HEK293 (cell line): ENCODE measurements around the gene P2RY2.

Source experiments
- CTCF ChIA-PET: fragments of 350-600 bp; formaldehyde crosslinking; extraction: SDS; loops from one replicate; lab custom pipeline; 2021; ENCODE audit warnings: antibody characterized with exemption; lab: Yijun Ruan, JAX
- POLR2A ChIA-PET: fragments of 300-600 bp; formaldehyde crosslinking; extraction: SDS; loops from one replicate; lab custom pipeline; 2020; ENCODE audit warnings: antibody characterized with exemption, inconsistent platforms; lab: Yijun Ruan, JAX
- H3K27ac ChIP-seq: fragments of 200-500 bp; sonication (Bioruptor generic); 2 replicates; pipeline ENCODE4 v1.5.1; 2014; ENCODE audit warnings: low read depth, low read length, control low read depth, inconsistent platforms; ENCODE audit errors: extremely low read depth
- H3K36me3 ChIP-seq, 2 experiments: fragments of 200-500 bp in 1 of 2; sonication (Bioruptor generic) in 1 of 2; 1 replicate in 1 of 2; 2 replicates in 1 of 2; pipeline ENCODE4 v1.5.1; 2014 to 2017; ENCODE audit warnings: inconsistent platforms in 2 of 2, low read length in 2 of 2; ENCODE audit not compliant: control insufficient read depth in 2 of 2, insufficient read depth in 1 of 2
- H3K4me1 ChIP-seq: fragments of 200-500 bp; sonication (Bioruptor generic); 2 replicates; pipeline ENCODE4 v1.5.1; 2014; ENCODE audit warnings: mild to moderate bottlenecking, low read length, inconsistent platforms; ENCODE audit not compliant: control insufficient read depth, insufficient read depth
- H3K4me3 ChIP-seq: 2 replicates; pipeline ENCODE4 v1.5.1; 2011; ENCODE audit warnings: low read depth, mild to moderate bottlenecking, control low read depth, low read length, moderate library complexity
- H3K9me3 ChIP-seq: fragments of 200-500 bp; sonication (Bioruptor generic); 2 replicates; pipeline ENCODE4 v1.5.1; 2014; ENCODE audit warnings: low read depth, low read length, inconsistent platforms; ENCODE audit not compliant: control insufficient read depth, insufficient read depth
- GLIS1 ChIP-seq: fragments of 450-650 bp; formaldehyde crosslinking; IDR thresholded peaks from 2 replicates; pipeline ENCODE4 v1.5.1; 2016; ENCODE audit warnings: missing biosample characterization, missing genetic modification characterization
- MZF1 ChIP-seq: fragments of 450-650 bp; formaldehyde crosslinking; IDR thresholded peaks from 2 replicates; pipeline ENCODE4 v1.5.1; 2017; ENCODE audit warnings: missing biosample characterization, missing genetic modification characterization, borderline replicate concordance
- OVOL3 ChIP-seq: fragments of 450-650 bp; formaldehyde crosslinking; IDR thresholded peaks from 2 replicates; pipeline ENCODE4 v1.5.1; 2016; ENCODE audit warnings: missing biosample characterization, missing genetic modification characterization
- ZBTB11 ChIP-seq: fragments of 450-650 bp; formaldehyde crosslinking; conservative IDR thresholded peaks from 2 replicates; pipeline ENCODE4 v1.5.1; 2016; ENCODE audit warnings: low read depth, missing biosample characterization, missing genetic modification characterization
- ZNF138 ChIP-seq: fragments of 450-650 bp; formaldehyde crosslinking; IDR thresholded peaks from 2 replicates; pipeline ENCODE4 v1.5.1; 2016; ENCODE audit warnings: missing biosample characterization, missing genetic modification characterization, borderline replicate concordance
- ZNF169 ChIP-seq: fragments of 450-650 bp; formaldehyde crosslinking; IDR thresholded peaks from 2 replicates; pipeline ENCODE4 v1.5.1; 2016; ENCODE audit warnings: missing biosample characterization, missing genetic modification characterization
- ZNF174 ChIP-seq: fragments of 450-650 bp; formaldehyde crosslinking; IDR thresholded peaks from 2 replicates; pipeline ENCODE4 v1.5.0; 2017; ENCODE audit warnings: missing biosample characterization, mild to moderate bottlenecking, missing genetic modification characterization
- ZNF248 ChIP-seq: fragments of 450-650 bp; formaldehyde crosslinking; IDR thresholded peaks from 2 replicates; pipeline ENCODE4 v1.5.1; 2017; ENCODE audit warnings: missing biosample characterization, missing genetic modification characterization
- ZNF292 ChIP-seq: fragments of 450-650 bp; formaldehyde crosslinking; IDR thresholded peaks from 2 replicates; pipeline ENCODE4 v1.5.1; 2016; ENCODE audit warnings: low read depth, missing biosample characterization, missing genetic modification characterization, borderline replicate concordance
- ZNF37A ChIP-seq: fragments of 450-650 bp; IDR thresholded peaks from 2 replicates; pipeline ENCODE4 v1.5.1; 2018; ENCODE audit warnings: missing biosample characterization, missing genetic modification characterization
- TF ChIP-seq, protein P1 (sequence below): fragments of 450-650 bp; formaldehyde crosslinking; IDR thresholded peaks from 2 replicates; pipeline ENCODE4 v1.5.1; 2017; ENCODE audit warnings: missing biosample characterization, missing genetic modification characterization
- TF ChIP-seq, protein P2 (sequence below): fragments of 450-650 bp; formaldehyde crosslinking; optimal IDR thresholded peaks from 2 replicates; pipeline ENCODE3; 2016; ENCODE audit warnings: missing biosample characterization, mild to moderate bottlenecking, missing genetic modification characterization
- TF ChIP-seq, protein P3 (sequence below): fragments of 450-650 bp; formaldehyde crosslinking; IDR thresholded peaks from 2 replicates; pipeline ENCODE4 v1.5.1; 2016; ENCODE audit warnings: missing biosample characterization, missing genetic modification characterization

Gene P2RY2

GRCh38 chr11:73174495-73174791, 43.6 kb upstream of the P2RY2 start (continued):
- TF ChIP-seq ZBTB11 (tag by site-specific recombination) (no peak), GLIS1 (tag by site-specific recombination) (no peak), ZNF169 (tag by site-specific recombination) (no peak), ZNF174 (no peak), ZNF292 (tag by site-specific recombination) (no peak), ZNF248 (tag by site-specific recombination) (no peak), MZF1 (no peak), OVOL3 (tag by site-specific recombination) (no peak)
- TF ChIP-seq, protein P1, sequence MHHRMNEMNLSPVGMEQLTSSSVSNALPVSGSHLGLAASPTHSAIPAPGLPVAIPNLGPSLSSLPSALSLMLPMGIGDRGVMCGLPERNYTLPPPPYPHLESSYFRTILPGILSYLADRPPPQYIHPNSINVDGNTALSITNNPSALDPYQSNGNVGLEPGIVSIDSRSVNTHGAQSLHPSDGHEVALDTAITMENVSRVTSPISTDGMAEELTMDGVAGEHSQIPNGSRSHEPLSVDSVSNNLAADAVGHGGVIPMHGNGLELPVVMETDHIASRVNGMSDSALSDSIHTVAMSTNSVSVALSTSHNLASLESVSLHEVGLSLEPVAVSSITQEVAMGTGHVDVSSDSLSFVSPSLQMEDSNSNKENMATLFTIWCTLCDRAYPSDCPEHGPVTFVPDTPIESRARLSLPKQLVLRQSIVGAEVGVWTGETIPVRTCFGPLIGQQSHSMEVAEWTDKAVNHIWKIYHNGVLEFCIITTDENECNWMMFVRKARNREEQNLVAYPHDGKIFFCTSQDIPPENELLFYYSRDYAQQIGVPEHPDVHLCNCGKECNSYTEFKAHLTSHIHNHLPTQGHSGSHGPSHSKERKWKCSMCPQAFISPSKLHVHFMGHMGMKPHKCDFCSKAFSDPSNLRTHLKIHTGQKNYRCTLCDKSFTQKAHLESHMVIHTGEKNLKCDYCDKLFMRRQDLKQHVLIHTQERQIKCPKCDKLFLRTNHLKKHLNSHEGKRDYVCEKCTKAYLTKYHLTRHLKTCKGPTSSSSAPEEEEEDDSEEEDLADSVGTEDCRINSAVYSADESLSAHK (tag by site-specific recombination) = no peak

DNA sequence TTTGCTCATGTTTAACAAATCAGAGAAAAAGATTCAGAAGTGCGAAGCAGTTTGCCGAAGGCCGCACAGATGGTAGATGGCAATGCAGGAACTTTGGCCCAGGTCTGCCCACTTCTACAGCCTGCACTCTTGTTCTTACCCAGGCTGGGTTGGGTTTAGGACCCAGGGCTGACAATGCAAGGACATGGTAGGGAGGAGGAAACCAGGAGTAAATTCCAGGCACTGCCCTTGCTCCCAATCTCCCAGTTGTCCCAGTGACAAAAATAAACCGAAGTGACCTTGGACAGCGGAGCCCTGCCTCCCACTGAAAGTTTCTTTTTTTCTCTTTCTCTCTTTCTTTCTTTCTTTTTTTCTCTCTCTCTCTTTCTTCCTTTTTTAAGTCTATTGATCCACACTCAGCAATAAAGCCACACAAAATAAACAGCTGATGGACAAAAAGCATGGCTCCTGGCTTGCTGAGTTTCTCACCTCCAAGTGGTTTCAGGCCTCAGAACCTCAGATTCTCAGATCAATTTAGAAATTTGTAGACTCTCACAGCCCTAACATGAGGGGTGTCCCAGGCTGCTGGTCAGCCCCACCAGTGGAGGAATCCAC, 42.4 kb upstream of the P2RY2 start:
- H3K4me3 ChIP-seq = no peak overlapping the region
- H3K36me3 ChIP-seq = no peaks in the 10 kb centered on the region
- no peaks in the 10 kb centered on the region for H3K4me1 ChIP-seq
- H3K9me3 ChIP-seq = no peaks in the 10 kb centered on the region
- TF ChIP-seq ZNF248 (tag by site-specific recombination) = no peak
- TF ChIP-seq ZNF37A (tag by site-specific recombination) = no peak
- TF ChIP-seq, protein P2, sequence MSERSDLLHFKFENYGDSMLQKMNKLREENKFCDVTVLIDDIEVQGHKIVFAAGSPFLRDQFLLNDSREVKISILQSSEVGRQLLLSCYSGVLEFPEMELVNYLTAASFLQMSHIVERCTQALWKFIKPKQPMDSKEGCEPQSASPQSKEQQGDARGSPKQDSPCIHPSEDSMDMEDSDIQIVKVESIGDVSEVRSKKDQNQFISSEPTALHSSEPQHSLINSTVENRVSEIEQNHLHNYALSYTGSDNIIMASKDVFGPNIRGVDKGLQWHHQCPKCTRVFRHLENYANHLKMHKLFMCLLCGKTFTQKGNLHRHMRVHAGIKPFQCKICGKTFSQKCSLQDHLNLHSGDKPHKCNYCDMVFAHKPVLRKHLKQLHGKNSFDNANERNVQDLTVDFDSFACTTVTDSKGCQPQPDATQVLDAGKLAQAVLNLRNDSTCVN (tag by site-specific recombination) = no peak
- TF ChIP-seq, protein P3, sequence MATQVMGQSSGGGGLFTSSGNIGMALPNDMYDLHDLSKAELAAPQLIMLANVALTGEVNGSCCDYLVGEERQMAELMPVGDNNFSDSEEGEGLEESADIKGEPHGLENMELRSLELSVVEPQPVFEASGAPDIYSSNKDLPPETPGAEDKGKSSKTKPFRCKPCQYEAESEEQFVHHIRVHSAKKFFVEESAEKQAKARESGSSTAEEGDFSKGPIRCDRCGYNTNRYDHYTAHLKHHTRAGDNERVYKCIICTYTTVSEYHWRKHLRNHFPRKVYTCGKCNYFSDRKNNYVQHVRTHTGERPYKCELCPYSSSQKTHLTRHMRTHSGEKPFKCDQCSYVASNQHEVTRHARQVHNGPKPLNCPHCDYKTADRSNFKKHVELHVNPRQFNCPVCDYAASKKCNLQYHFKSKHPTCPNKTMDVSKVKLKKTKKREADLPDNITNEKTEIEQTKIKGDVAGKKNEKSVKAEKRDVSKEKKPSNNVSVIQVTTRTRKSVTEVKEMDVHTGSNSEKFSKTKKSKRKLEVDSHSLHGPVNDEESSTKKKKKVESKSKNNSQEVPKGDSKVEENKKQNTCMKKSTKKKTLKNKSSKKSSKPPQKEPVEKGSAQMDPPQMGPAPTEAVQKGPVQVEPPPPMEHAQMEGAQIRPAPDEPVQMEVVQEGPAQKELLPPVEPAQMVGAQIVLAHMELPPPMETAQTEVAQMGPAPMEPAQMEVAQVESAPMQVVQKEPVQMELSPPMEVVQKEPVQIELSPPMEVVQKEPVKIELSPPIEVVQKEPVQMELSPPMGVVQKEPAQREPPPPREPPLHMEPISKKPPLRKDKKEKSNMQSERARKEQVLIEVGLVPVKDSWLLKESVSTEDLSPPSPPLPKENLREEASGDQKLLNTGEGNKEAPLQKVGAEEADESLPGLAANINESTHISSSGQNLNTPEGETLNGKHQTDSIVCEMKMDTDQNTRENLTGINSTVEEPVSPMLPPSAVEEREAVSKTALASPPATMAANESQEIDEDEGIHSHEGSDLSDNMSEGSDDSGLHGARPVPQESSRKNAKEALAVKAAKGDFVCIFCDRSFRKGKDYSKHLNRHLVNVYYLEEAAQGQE (tag by site-specific recombination) = peak; percentile 62
- no peak for TF ChIP-seq ZNF138
- no peak overlapping the region for H3K27ac ChIP-seq
- POLR2A ChIA-PET = no interaction called here
- CTCF ChIA-PET = interaction anchor here (0.5 to 5.6 kb wide), 6 partner anchors 33 to 450 kb away, joined by 3 to 50 read pairs (median 6); partner anchors contain the start of gene FCHSD2
